HG03457 (cell line): Measurements from ENCODE around the gene KIF1A.
"Not testable (repeated sequence)": the region's sequence is repeated elsewhere in the genome, so short reads cannot be mapped to it uniquely, and the experiment has no call there.

ENCODE experiments used
- ATAC-seq: cut with Tn5 transposase; IDR thresholded peaks from one replicate; pipeline ENCODE4 v1.9.1; 2021; ENCODE audit warnings: moderate number of reproducible peaks; ENCODE audit not compliant: unreplicated experiment

KIF1A gene

GRCh38 chr2:240787521-240788472, 32.2 kb downstream of the KIF1A start:
- ATAC-seq = no peak

- ATAC-seq = no peak
Observed at GRCh38 chr2:240786871-240787311, 33.1 kb downstream of the KIF1A start.

GRCh38 chr2:240786355-240786841, 33.6 kb downstream of the KIF1A start:
- ATAC-seq = no peak

GRCh38 chr2:240785424-240786335, 34.3 kb downstream of the KIF1A start:
- no peak for ATAC-seq

GRCh38 chr2:240784629-240785423, 35.2 kb downstream of the KIF1A start:
- no peak for ATAC-seq

GRCh38 chr2:240783819-240784621, 36.0 kb downstream of the KIF1A start:
- ATAC-seq = no peak

GRCh38 chr2:240782886-240783818, 36.9 kb downstream of the KIF1A start:
- no peak for ATAC-seq

GRCh38 chr2:240782221-240782885, 37.7 kb downstream of the KIF1A start:
- no peak for ATAC-seq

- ATAC-seq = no peak
Observed at GRCh38 chr2:240781471-240782220, 38.4 kb downstream of the KIF1A start.

GRCh38 chr2:240780023-240780700, 39.9 kb downstream of the KIF1A start:
- ATAC-seq = no peak

GRCh38 chr2:240779250-240779832, 40.7 kb downstream of the KIF1A start:
- not testable (repeated sequence) for ATAC-seq

GRCh38 chr2:240778426-240778825, 41.6 kb downstream of the KIF1A start:
- no peak for ATAC-seq

GRCh38 chr2:240777456-240778212, 42.4 kb downstream of the KIF1A start:
- ATAC-seq = no peak

GRCh38 chr2:240775905-240776304, 44.1 kb downstream of the KIF1A start:
- no peak for ATAC-seq

- no peak for ATAC-seq
Observed at GRCh38 chr2:240774856-240775255, 45.2 kb downstream of the KIF1A start.

- no peak for ATAC-seq
Observed at GRCh38 chr2:240769096-240769495, 50.9 kb downstream of the KIF1A start.
